Ammon's horn (tissue), 1 donor: ENCODE measurements around the gene DDN.

Source experiments
- DNase-seq: peaks from one replicate; pipeline ENCODE4 v3.0.0-alpha.2; 2016; ENCODE audit warnings: low spot score

Gene DDN

DNA sequence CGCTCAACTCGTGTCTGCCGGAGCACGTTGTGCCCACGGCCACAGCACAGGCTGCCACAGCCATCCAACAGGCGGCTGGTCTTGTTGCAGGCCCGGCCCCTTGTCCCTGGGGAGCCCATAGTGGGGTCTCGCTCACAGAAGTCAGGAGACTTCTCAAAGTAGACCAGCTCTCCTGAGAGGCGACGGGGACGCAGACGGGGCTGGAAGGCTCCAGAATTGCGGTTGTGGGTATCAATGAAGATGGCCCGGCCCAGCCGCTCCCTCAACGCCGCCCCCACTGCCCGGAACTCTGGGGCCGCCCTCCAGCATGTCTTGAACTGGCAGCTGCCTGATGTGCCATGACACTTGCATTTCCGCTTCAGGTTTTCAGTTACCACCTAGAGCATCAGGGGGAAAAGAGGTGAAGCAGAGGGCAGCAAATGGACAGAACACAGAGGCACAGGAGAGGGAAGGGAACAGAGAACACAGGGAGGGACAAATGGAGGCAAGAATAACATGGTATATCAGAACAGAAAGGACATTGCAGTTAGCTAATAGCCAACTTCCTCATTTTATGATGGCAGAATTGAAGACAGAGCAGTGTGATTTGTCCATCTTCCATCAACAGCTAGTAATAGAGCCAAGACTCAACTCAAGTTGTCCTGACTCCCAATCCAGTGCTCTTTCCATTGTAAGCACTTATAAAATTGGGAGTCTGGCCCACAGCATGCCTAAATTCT, 32.8 kb downstream of the DDN start:
- no peak for DNase-seq

DNA sequence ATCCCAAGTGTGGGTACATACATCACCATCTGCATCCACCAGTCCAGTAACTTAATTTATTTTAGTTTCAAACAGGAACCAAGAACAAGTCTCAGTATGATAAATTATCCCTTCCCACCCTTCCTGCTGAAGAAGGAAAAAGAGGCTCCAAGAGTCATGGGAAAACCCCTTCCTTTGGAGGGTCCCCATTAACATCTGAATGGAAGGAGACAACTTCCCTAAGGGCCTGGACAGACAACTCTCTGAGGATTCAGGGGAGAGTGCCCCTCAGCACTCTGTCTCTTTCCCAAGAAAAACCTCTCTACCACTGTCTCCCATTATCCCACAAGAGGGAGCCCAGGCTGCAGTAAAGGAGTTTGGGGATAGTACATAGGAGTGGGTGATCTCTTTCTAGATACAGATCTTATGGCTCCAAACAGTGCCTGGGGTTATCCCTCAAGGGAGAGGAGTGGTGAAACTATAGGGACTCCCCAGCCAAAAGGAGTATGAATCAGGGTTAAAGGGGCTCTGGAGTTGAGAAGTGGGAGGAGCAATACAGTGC, 33.8 kb downstream of the DDN start:
- no peak for DNase-seq

DNA sequence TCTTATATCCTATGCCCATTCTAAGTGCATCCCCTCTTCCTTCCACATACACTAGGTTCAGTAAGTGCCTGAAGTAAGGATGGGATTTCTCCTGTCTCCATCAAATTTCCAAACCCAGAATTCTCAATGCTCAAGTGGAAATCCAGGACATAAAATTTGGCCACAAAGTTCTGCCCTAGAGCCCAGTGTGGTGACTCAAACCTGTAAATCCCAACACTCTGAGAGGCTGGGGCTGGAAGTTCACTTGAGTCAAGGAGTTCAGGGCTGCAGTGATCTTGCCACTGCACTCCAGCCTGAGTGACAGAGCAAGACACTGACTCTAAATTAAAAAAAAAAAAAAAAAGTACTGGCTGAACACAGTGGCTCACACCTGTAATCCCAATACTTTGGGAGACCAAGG, 37.4 kb downstream of the DDN start:
- DNase-seq, result no peak

DNA sequence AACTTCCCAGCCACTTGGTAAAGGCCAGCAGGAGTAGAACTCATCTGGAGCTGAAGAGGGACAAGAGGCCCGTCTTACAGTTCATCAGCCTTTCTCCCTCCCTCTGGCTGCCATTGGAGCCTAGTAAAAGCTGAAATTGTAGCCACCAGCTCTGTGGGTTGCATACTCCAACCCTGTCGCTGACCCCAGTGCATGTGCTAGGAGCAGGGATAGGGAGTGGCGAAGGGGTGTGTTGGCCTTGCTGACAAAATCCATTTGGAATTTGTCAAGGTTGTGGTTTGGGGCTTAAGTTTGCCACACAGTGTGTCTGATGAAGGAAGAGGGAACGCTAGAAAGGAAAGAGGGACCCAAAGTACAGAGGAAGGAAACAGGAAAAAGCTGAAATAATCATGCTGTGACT, 37.8 kb downstream of the DDN start:
- no peak for DNase-seq

DNA sequence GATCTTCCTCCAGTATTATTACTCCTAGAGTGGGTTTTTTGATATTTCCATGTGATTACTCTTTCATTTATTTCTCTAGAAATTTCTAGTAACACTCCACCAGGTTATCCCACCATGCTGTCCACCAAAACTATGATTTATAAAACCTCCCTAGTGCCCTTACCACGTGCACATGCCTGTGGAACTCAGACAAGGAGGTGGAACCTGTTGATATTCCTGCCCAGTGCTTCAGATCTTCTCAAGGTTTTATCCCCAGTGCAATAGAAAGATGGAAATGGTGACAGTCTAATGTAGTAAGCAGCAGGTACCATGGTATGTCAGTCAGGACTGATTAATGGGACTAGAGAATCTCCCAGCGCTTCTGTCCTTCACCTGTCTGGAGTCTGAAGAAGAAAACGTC, 38.3 kb downstream of the DDN start:
- DNase-seq, result no peak

- DNase-seq, result no peak
Observed at GRCh38 chr12:48958049-48958388, 41.2 kb downstream of the DDN start.

DNA sequence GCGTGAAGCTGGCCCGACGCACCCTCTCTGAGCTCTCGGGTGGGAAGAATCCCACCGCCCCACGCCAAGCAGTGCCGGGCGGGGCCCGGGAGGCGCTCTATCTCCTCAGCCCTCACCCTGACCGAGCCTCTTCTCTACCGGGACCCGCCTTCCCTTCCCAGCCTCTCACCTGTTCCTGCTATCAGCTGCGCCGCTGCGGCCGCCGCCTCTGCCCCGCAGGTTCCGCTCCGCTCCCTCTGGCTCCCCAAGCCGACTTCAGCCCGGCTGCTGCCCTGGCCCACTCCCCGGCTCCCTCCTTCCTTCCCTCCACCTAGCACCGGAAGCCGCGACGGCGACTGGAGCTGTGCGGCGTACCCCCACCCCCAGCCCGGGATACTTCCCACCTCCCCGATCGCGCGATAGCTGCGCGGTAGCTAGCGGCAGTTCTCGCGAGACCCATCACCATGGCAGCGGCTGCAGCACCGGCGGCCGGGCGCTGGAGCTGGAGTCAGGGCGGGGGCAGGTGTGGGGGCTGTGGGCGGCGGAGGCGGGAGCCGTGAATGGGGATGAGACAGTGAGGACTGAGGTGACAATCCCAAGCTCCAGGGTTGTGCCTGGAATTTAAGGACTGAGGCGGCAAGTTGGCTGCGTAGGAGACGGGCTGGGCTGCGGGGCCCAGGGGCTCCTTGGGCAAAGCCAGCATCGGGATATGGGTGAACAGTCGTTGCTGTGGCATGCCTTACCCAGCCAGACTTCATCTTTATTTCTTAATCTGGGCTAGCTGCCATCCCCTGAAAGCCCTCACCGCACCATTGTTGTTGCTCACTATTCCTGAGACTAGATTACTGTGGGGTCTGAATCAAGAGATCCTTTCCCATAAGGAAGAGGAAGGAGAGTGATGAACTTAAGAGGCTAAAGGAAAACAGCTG, 41.8 kb downstream of the DDN start, which contains the start of gene ARF3:
ARF3 (minus strand) TSS at position 347 of the 908 bp plus-strand sequence. CDS start 16,392 bp downstream, outside the sequence.
- DNase-seq, result peak; percentile 96

GRCh38 chr12:48956279-48957140, 42.7 kb downstream of the DDN start:
- peak; percentile 92 for DNase-seq

DNA sequence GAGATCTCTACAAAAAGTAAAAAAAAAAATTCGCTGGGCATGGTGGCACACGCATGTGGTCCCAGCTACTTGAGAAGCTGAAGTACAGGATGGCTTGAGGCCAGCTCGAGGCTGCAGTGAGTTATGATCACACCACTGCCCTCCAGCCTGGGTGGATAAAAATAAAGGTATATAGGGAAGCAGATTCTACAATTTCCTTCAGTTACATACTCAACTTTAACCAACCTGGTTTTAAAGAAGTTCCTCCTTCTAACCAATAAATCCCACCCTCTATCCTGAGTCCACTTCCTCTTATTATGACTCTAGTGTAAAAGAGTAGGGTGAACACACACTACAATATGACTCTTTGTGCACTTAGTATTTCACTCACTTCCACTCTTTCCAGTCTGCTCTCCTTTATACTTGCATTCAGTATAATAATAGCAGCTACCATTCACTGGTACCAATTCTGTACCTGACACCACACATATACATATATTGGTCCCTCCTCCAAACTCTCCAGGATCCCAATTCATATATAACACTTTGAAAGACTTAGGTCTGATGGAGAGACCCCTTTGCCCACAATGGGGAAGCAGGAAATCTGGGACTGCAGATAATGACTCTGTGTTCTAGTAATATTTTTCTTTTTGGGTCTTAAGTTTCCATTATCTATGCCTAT, 44.2 kb downstream of the DDN start:
- no peak for DNase-seq

DNA sequence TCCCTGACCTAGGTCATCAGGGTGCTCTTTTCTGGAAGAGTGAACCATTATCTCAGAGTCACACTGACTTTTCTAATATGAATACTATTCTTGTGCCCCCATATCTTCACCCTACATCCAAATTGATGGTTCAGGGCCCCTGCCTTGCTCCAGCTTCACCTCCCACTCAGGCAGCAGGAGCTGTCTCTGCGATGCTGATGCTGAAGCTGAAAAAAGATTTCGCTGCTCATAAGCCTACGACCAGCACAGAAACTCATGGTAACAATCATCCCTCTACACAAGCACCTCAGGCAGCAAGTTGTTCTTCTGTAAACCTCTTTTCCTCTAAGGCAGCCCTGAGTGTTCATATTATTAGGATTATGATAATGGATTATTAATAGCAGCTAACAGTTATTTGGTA, 45.1 kb downstream of the DDN start:
- no peak for DNase-seq

DNA sequence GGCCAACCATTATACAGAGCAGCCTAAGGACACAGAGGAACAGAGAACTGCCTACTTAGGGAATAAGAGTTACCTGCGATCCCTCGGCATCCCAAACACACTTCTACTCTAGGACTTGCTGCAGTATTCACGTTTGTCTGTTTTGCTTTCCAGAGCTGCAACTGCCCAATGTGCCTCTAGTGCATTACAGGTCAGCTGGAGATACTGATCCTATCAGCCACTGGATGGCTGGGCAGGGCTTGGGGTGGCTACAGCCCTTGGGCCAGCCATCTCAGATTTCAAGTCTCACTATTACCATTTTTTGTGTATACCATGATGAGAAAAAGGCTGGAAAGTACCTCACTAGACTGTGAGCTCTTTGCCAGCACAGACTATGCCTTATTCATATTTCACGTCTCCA, 46.5 kb downstream of the DDN start:
- no peak for DNase-seq

DNA sequence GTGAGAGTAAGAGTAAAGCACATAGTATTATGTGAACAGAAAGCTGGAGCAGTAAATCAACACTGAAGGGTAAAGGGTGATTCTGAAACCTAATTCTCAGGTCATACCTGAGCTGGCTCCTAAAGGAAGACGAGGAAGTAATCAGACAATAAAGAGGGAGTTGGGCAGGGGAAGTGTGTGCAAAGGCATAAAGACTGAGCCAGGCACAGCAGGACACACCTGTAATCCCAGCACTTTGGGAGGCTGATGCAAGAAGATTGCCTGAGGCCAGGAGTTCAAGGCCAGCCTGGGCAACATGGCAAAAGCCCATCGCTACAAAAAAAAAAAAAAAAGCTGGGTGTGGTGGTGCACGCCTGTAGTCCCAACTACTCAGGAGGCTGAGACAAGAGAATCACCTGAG, 51.4 kb downstream of the DDN start:
- DNase-seq, result no peak

DNA sequence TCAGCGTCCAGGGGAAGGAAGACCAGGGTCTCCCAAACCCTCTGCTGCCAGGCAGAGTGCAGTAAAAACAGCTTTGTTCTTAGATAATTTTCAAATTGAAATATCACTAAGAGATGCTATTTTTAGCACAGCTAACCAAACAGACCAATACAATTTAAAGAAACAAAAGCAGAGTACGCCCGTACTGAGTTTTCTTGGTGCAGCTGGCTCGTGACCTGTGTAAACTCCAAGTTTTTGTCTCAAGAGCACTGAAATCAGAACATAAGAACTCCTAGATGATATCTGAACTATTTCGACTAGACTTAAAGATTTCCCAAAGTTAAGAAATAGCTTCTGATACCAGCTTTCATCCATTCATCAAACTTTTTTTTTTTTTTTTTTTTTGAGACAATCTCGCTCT, 52.2 kb downstream of the DDN start:
- no peak for DNase-seq

DNA sequence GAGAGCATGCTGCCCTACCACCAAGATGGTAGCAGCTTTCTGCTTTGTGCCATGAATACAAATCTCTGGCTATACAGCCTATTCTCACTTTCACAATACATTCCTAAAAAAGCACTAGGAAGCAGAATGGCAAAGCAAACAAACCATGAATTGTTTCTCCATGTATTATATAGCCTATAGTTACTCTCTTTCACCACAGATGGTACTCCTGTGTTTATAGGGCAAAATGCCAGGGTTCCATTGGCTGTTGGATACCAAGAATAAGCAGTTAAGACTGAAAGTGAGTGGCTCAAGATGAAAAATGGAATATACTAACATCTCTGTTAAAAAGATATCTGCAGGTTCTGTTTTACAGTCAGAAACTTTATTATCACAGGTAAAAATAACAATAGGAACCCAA, 53.0 kb downstream of the DDN start:
- no peak for DNase-seq
